T-helper 1 cell treated with Interleukin-12 subunit alpha and Interleukin-12 subunit beta and Interleukin-4 antibody, amounts not matched to agents 30 μg/mL and 1 μg/mL, for 36 hours (primary cell): Measurements from ENCODE around the gene GOLGA5.
"Not testable (repeated sequence)": the region's sequence is repeated elsewhere in the genome, so short reads cannot be mapped to it uniquely, and the experiment has no call there.

Experiments used
- H3K27ac Mint-ChIP-seq: one replicate; pipeline ENCODE4 v1.8.0; 2021; ENCODE audit warnings: mild to moderate bottlenecking, mixed read lengths
- H3K27me3 Mint-ChIP-seq: one replicate; pipeline ENCODE4 v1.8.0; 2021; ENCODE audit warnings: low read depth, mixed read lengths
- H3K36me3 Mint-ChIP-seq: one replicate; pipeline ENCODE4 v1.8.0; 2021; ENCODE audit warnings: low read depth, mixed read lengths
- H3K4me1 Mint-ChIP-seq: one replicate; pipeline ENCODE4 v1.8.0; 2021; ENCODE audit warnings: low read depth, mixed read lengths
- H3K4me3 Mint-ChIP-seq: one replicate; pipeline ENCODE4 v1.8.0; 2021; ENCODE audit warnings: mild to moderate bottlenecking, moderate library complexity, mixed read lengths
- H3K9me3 Mint-ChIP-seq: one replicate; pipeline ENCODE4 v1.8.0; 2021; ENCODE audit warnings: mixed read lengths

The GOLGA5 gene

DNA sequence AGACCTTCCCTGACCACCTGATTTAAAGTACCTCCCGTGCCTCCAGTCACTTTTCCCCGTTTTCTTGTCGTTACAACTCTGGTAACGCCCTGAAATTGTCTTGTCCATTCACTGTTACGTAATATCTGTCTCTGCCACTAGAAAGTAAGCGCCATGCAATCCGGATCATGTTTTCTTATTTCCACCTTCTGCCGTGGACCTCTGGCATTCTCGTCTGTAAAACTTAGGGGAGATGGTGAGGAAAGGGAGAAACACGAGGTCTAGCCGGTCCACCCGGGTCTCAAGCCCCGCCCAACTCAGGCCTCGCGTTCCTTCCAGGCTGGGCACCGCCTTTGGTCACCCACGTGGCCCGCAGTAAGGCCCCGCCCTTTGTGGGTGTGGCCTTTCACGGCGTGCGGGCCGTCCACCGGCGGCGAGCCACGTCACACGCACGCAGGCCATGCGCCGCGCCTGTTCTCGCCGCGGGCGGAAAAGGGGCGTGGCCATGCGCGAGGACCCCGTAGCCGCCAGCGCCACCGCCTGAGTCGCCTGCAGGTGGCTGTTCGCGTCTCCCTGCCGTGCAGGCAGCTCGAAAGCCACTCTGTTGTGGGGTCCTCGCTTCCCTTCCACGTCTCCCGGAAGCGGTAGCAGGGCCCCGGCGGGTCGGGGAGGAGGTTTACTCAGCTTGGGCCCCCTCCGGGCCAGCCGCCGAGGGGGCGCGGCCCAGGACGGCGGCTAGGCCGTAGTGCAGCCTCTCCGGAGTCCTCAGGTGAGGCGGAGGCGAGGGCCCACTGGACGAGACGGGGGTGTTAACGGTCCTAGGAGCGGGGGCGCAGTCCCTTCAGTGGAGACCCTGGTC lies at the start of gene GOLGA5:
TSS of gene GOLGA5 (plus strand) at position 597 of the 838 bp plus-strand sequence. CDS start 3,133 bp downstream, outside the sequence.
- H3K9me3 Mint-ChIP-seq = peaks cover 19% of the 10 kb centered on the region
- H3K27me3 Mint-ChIP-seq = peaks cover 11% of the 10 kb centered on the region
- H3K36me3 Mint-ChIP-seq = peaks cover 18% of the 10 kb centered on the region
- peaks cover 20% of the 10 kb centered on the region for H3K4me1 Mint-ChIP-seq
- peak within 1 kb of the TSS; percentile 95 for H3K4me3 Mint-ChIP-seq
- H3K27ac Mint-ChIP-seq = peak within 1 kb of the TSS; percentile 91

- Mint-ChIP-seq H3K9me3 (no peaks in the 10 kb centered on the region), H3K27me3 (peaks cover 69% of the 10 kb centered on the region), H3K27ac (no peak overlapping the region), H3K4me1 (peaks cover 29% of the 10 kb centered on the region), H3K4me3 (peak overlapping the region; percentile 68), H3K36me3 (peaks cover 3% of the 10 kb centered on the region)
Measured at GRCh38 chr14:92747701-92748258, 46.3 kb upstream of the GOLGA5 start.

GRCh38 chr14:92748259-92749016 lies 45.7 kb upstream of the GOLGA5 start, which contains the start of gene LGMN:
Gene LGMN (minus strand): TSS chr14:92748627. CDS start chr14:92732786, 15,841 bp downstream.
- no peak within 1 kb of the TSS for H3K27ac Mint-ChIP-seq
- peaks cover 3% of the 10 kb centered on the region for H3K36me3 Mint-ChIP-seq
- H3K4me3 Mint-ChIP-seq = peak within 1 kb of the TSS; percentile 68
- peaks cover 29% of the 10 kb centered on the region for H3K4me1 Mint-ChIP-seq
- peaks cover 72% of the 10 kb centered on the region for H3K27me3 Mint-ChIP-seq
- no peaks in the 10 kb centered on the region for H3K9me3 Mint-ChIP-seq

DNA sequence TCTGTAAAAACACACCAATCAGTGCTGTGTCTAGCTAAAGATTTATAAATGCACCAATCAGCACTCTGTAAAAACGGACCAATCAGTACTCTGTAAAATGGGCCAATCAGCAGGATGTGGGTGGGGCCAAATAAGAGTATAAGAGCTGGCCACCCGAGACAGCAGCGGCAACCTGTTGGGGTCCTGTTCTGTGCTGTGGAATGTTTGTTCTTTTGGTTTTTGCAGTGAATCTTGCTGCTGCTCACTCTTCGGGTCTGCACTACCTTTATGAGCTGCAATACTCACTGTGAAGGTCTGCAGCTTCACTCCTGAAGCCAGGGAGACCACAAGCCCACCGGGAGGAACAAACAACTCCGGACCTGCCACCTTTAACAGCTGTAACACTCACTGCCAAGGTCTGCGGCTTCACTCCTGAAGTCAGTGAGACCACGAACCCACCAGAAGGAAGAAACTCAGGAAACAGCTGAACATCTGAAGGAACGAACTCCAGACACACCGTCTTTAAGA lies 43.8 kb upstream of the GOLGA5 start:
- H3K9me3 Mint-ChIP-seq, H3K36me3 Mint-ChIP-seq: not testable (repeated sequence)
- H3K27me3 Mint-ChIP-seq = peaks cover 70% of the 10 kb centered on the region
- peak overlapping the region; percentile 63 for H3K4me3 Mint-ChIP-seq
- H3K4me1 Mint-ChIP-seq = peaks cover 29% of the 10 kb centered on the region
- H3K27ac Mint-ChIP-seq = peak overlapping the region; percentile 19

DNA sequence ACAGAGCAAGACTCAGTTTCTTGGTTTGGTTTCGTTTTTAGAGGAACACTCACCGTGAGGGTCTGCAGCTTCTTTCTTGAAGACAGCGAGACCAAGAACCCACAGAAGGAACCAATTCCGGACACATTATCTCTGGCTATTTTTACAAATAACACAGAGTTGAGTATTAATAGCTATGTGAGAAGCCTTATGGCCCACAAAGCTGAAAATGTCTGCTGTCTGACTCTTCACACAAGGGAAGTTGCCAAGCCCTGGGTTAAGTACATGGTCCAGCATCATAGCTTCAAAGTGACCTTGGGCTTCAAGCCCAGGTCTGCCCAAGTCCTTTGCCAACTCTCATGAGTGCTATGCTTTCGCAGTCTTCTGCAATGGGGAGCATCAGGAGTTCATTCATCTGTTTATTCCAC lies 43.1 kb upstream of the GOLGA5 start:
- H3K4me1 Mint-ChIP-seq = peaks cover 29% of the 10 kb centered on the region
- H3K27me3 Mint-ChIP-seq = peaks cover 64% of the 10 kb centered on the region
- no peaks in the 10 kb centered on the region for H3K9me3 Mint-ChIP-seq
- H3K36me3 Mint-ChIP-seq = peaks cover 3% of the 10 kb centered on the region
- H3K4me3 Mint-ChIP-seq = peak overlapping the region; percentile 63
- H3K27ac Mint-ChIP-seq = no peak overlapping the region

DNA sequence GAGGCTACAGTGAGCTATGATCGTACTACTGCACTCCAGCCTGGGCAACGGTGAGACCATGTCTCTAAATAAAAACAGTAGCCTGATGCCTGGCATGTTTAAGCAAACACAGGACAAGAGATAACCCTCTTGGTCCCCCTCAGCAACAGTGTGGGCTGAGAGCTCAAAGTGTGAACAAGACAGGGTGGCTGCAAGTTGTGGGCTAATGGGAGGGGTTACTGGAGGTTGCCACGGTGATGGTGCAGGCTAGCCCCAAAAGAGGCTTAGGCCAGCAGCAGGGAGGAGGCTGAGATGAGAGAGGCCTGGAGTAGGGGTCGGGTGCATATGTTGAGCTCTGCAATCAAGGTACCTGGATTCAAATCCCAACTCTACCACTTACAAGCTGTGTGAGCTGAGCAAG lies 42.3 kb upstream of the GOLGA5 start:
- H3K4me1 Mint-ChIP-seq = peaks cover 29% of the 10 kb centered on the region
- H3K4me3 Mint-ChIP-seq = no peak overlapping the region
- H3K9me3 Mint-ChIP-seq = no peaks in the 10 kb centered on the region
- H3K27ac Mint-ChIP-seq = no peak overlapping the region
- peaks cover 3% of the 10 kb centered on the region for H3K36me3 Mint-ChIP-seq
- peaks cover 57% of the 10 kb centered on the region for H3K27me3 Mint-ChIP-seq

- H3K27me3 Mint-ChIP-seq = peaks cover 43% of the 10 kb centered on the region
Measured at GRCh38 chr14:92753250-92753649, 40.9 kb upstream of the GOLGA5 start.

GRCh38 chr14:92754966-92755365 lies 39.1 kb upstream of the GOLGA5 start:
- peaks cover 31% of the 10 kb centered on the region for H3K27me3 Mint-ChIP-seq
- H3K4me3 Mint-ChIP-seq = no peak overlapping the region
- peaks cover 18% of the 10 kb centered on the region for H3K4me1 Mint-ChIP-seq
- peaks cover 10% of the 10 kb centered on the region for H3K9me3 Mint-ChIP-seq
- no peak overlapping the region for H3K27ac Mint-ChIP-seq
- H3K36me3 Mint-ChIP-seq = peaks cover 1% of the 10 kb centered on the region

More at GRCh38 chr14:92753250-92753649, 40.9 kb upstream of the GOLGA5 start:
- peaks cover 3% of the 10 kb centered on the region for H3K9me3 Mint-ChIP-seq
- peaks cover 20% of the 10 kb centered on the region for H3K4me1 Mint-ChIP-seq
- no peak overlapping the region for H3K27ac Mint-ChIP-seq
- H3K4me3 Mint-ChIP-seq = no peak overlapping the region
- H3K36me3 Mint-ChIP-seq = peaks cover 3% of the 10 kb centered on the region

GRCh38 chr14:92755495-92755894 lies 38.6 kb upstream of the GOLGA5 start:
- Mint-ChIP-seq H3K4me1 (peaks cover 20% of the 10 kb centered on the region), H3K36me3 (peaks cover 1% of the 10 kb centered on the region), H3K9me3 (peaks cover 10% of the 10 kb centered on the region), H3K4me3 (no peak overlapping the region), H3K27me3 (peaks cover 31% of the 10 kb centered on the region), H3K27ac (no peak overlapping the region)

- H3K27me3 Mint-ChIP-seq = peaks cover 35% of the 10 kb centered on the region
- H3K4me3 Mint-ChIP-seq = no peak overlapping the region
- H3K4me1 Mint-ChIP-seq = peaks cover 20% of the 10 kb centered on the region
- H3K27ac Mint-ChIP-seq = no peak overlapping the region
- H3K36me3 Mint-ChIP-seq = peaks cover 1% of the 10 kb centered on the region
- H3K9me3 Mint-ChIP-seq = peaks cover 10% of the 10 kb centered on the region
Measured at GRCh38 chr14:92756446-92756845, 37.7 kb upstream of the GOLGA5 start.

DNA sequence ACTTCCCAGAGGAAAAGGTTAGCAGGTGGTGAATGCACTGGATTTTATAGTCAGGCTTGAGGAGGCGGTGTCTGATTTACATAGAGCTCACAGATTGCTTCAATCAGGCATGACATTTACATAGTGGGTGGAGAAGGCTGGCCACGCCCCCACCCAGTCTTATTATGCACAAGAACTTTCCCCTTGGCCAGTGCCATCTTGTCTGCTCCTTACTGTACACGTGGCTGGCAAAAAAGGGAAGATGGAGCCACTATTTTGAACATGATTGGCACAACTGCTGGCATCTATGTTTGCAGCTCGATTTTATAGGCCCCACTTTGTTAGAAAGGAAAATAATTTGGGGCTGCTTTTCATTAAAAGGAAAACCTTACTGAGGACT lies 34.8 kb upstream of the GOLGA5 start:
- Mint-ChIP-seq H3K4me3 (no peak overlapping the region), H3K36me3 (no peaks in the 10 kb centered on the region)

DNA sequence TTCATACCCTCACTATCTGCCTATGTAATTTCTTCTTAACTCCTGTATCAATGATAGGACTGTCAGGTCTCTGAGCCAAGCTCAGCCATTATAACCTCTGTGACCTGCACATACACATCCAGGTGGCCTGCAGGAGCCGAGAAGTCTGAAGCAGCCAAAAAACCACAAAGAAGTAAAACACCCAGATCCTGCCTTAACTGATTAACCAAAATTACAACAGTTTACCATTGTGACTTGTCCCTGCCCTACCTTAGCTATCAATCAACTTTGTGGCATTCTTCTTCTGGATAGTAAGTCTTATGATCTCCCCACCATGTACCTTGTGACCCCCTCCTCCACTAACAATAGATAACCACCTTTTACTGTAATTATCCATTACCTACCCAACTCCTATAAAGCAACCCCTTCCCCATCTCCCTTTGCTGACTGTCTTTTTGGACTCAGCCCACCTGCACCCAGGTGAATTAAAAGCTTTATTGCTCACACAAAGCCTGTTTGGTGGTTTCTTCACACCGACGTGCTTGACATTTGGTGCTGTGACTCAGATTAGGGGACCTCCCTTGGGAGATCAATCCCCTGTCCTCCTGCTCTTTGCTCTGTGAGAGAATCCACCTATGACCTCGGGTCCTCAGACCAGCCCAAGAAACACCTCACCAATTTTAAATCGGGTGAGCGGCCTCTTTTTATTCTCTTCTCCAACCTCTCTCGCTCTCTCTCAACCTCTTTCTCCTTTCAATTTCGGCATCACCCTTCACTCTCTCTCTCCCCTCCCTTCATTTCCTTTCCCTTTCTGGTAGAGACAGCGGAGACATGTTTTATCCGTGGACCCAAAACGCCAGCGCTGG lies 34.2 kb upstream of the GOLGA5 start:
- Mint-ChIP-seq H3K27ac (peak overlapping the region; percentile 47), H3K36me3 (no peaks in the 10 kb centered on the region), H3K9me3 (peaks cover 10% of the 10 kb centered on the region), H3K4me1 (peaks cover 22% of the 10 kb centered on the region), H3K4me3 (peak overlapping the region; percentile 18), H3K27me3 (peaks cover 37% of the 10 kb centered on the region)

More for the DNA sequence above, 34.8 kb upstream of the GOLGA5 start:
- Mint-ChIP-seq H3K27ac (no peak overlapping the region), H3K9me3 (peaks cover 10% of the 10 kb centered on the region), H3K4me1 (peaks cover 20% of the 10 kb centered on the region), H3K27me3 (peaks cover 33% of the 10 kb centered on the region)

GRCh38 chr14:92760524-92760805 lies 33.6 kb upstream of the GOLGA5 start:
- Mint-ChIP-seq H3K4me3 (no peak overlapping the region), H3K9me3 (peaks cover 10% of the 10 kb centered on the region), H3K27me3 (peaks cover 39% of the 10 kb centered on the region), H3K36me3 (no peaks in the 10 kb centered on the region), H3K4me1 (peaks cover 22% of the 10 kb centered on the region), H3K27ac (no peak overlapping the region)
